ENCODE results near the gene CCDC34. TPM values are rescaled to one million over a fixed set of nuclear protein-coding genes. Genes with fewer than 3 reads are reported as not detected.

Gene CCDC34
- polyA plus RNA-seq, 1 donor from 2014 or later, result 13.3 TPM

DNA sequence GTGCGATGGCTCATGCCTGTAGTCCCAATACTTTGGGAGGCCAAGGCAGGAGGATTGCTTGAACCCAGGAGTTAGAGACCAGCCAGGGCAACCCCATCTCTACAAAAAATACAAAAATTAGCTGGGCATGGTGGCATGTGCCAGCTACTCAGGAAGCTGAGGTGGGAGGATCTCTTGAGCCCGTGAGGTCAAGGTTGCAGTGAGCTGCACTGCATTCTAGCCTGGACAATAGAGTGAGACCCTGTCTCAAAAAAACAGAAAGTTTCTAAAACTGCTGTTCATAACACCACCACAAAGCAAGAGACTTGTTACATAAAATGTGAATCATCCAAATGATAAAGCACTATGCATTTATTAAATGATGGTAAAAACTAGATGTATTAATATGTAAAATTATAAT lies 40.2 kb upstream of the CCDC34 start:
- Histone ChIP-seq H3K27me3 (ENCODE audit: insufficient read depth, low read depth, low read length) (no peaks in the 10 kb centered on the region), H3K9me3 (ENCODE audit: low read length) (no peaks in the 10 kb centered on the region), H3K4me2 (ENCODE audit: low read length) (no peak overlapping the region), H4K20me1 (ENCODE audit: insufficient read depth) (no peaks in the 10 kb centered on the region), H2AFZ (ENCODE audit: low read depth, low read length) (no peak overlapping the region), H3K9ac (ENCODE audit: low read length) (no peak overlapping the region), H3K4me3 (ENCODE audit: low read length) (no peak overlapping the region), H3K27ac (ENCODE audit: low read length) (no peak overlapping the region), H3F3A (ENCODE audit: insufficient read depth, low read length, poor library complexity, severe bottlenecking) (no peaks in the 10 kb centered on the region), H3K9me2 (ENCODE audit: insufficient read depth, low read length) (no peaks in the 10 kb centered on the region), H3K36me3 (ENCODE audit: insufficient read depth, low read length) (no peaks in the 10 kb centered on the region), H3K79me2 (replicated peaks; ENCODE audit: insufficient read depth, low read length) (peaks cover 3% of the 10 kb centered on the region)
- TF ChIP-seq RAD21 (conservative IDR thresholded peaks at IDR 0.05), result no peak
- no peak for TF ChIP-seq SMC3 (conservative IDR thresholded peaks at IDR 0.05; ENCODE audit: poor library complexity)
- no peak for TF ChIP-seq EZH2 (IDR thresholded peaks at IDR 0.05; ENCODE audit: borderline replicate concordance, insufficient read depth, low read length, poor library complexity, severe bottlenecking)
- TF ChIP-seq, protein P1, sequence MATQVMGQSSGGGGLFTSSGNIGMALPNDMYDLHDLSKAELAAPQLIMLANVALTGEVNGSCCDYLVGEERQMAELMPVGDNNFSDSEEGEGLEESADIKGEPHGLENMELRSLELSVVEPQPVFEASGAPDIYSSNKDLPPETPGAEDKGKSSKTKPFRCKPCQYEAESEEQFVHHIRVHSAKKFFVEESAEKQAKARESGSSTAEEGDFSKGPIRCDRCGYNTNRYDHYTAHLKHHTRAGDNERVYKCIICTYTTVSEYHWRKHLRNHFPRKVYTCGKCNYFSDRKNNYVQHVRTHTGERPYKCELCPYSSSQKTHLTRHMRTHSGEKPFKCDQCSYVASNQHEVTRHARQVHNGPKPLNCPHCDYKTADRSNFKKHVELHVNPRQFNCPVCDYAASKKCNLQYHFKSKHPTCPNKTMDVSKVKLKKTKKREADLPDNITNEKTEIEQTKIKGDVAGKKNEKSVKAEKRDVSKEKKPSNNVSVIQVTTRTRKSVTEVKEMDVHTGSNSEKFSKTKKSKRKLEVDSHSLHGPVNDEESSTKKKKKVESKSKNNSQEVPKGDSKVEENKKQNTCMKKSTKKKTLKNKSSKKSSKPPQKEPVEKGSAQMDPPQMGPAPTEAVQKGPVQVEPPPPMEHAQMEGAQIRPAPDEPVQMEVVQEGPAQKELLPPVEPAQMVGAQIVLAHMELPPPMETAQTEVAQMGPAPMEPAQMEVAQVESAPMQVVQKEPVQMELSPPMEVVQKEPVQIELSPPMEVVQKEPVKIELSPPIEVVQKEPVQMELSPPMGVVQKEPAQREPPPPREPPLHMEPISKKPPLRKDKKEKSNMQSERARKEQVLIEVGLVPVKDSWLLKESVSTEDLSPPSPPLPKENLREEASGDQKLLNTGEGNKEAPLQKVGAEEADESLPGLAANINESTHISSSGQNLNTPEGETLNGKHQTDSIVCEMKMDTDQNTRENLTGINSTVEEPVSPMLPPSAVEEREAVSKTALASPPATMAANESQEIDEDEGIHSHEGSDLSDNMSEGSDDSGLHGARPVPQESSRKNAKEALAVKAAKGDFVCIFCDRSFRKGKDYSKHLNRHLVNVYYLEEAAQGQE (IDR thresholded peaks at IDR 0.05; ENCODE audit: borderline replicate concordance), result no peak
- TF ChIP-seq TAF1 (IDR thresholded peaks at IDR 0.05; ENCODE audit: low read depth), result no peak
- TF ChIP-seq MXI1 (conservative IDR thresholded peaks at IDR 0.05; ENCODE audit: poor library complexity, severe bottlenecking), result no peak
- TF ChIP-seq, protein P2, sequence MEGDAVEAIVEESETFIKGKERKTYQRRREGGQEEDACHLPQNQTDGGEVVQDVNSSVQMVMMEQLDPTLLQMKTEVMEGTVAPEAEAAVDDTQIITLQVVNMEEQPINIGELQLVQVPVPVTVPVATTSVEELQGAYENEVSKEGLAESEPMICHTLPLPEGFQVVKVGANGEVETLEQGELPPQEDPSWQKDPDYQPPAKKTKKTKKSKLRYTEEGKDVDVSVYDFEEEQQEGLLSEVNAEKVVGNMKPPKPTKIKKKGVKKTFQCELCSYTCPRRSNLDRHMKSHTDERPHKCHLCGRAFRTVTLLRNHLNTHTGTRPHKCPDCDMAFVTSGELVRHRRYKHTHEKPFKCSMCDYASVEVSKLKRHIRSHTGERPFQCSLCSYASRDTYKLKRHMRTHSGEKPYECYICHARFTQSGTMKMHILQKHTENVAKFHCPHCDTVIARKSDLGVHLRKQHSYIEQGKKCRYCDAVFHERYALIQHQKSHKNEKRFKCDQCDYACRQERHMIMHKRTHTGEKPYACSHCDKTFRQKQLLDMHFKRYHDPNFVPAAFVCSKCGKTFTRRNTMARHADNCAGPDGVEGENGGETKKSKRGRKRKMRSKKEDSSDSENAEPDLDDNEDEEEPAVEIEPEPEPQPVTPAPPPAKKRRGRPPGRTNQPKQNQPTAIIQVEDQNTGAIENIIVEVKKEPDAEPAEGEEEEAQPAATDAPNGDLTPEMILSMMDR (IDR thresholded peaks at IDR 0.05; ENCODE audit: poor library complexity, severe bottlenecking), result no peak
- no peak for TF ChIP-seq POLR2AphosphoS5 (IDR thresholded peaks at IDR 0.05)
- TF ChIP-seq EP300 (conservative IDR thresholded peaks at IDR 0.05; ENCODE audit: poor library complexity, severe bottlenecking), result no peak

DNA sequence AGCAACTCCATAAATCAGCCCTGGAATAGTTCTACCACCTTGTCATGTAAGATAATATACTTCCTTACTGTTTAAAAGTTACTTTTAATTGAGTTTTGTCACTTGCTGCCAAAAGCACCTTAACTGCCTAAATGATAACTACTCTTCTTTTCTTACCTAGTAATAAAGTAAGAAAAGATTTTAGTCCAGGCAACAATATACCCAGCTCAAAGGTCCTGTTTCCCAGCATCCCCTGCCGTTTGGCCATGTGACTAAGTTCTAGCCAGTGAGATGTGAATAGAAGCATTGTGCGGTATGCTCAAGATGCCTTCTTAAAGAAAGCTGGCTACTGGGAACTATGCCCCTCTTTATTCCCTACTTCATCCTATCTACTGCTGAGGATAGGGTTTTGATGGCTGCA lies 39.4 kb upstream of the CCDC34 start:
- no peaks in the 10 kb centered on the region for H3K27me3 ChIP-seq (ENCODE audit: insufficient read depth, low read depth, low read length)
- H2AFZ ChIP-seq (ENCODE audit: low read depth, low read length), result no peak overlapping the region
- no peaks in the 10 kb centered on the region for H3F3A ChIP-seq (ENCODE audit: insufficient read depth, low read length, poor library complexity, severe bottlenecking)
- H3K79me2 ChIP-seq (replicated peaks; ENCODE audit: insufficient read depth, low read length), result peaks cover 3% of the 10 kb centered on the region
- H3K9me2 ChIP-seq (ENCODE audit: insufficient read depth, low read length), result no peaks in the 10 kb centered on the region
- no peak overlapping the region for H3K27ac ChIP-seq (ENCODE audit: low read length)
- TF ChIP-seq POLR2AphosphoS5 (IDR thresholded peaks at IDR 0.05) (no peak), EP300 (conservative IDR thresholded peaks at IDR 0.05; ENCODE audit: poor library complexity, severe bottlenecking) (no peak)
- no peaks in the 10 kb centered on the region for H4K20me1 ChIP-seq (ENCODE audit: insufficient read depth)
- H3K9me3 ChIP-seq (ENCODE audit: low read length), result no peaks in the 10 kb centered on the region
- no peak overlapping the region for H3K4me3 ChIP-seq (ENCODE audit: low read length)
- H3K9ac ChIP-seq (ENCODE audit: low read length), result no peak overlapping the region
- H3K4me2 ChIP-seq (ENCODE audit: low read length), result no peak overlapping the region
- no peaks in the 10 kb centered on the region for H3K36me3 ChIP-seq (ENCODE audit: insufficient read depth, low read length)

DNA sequence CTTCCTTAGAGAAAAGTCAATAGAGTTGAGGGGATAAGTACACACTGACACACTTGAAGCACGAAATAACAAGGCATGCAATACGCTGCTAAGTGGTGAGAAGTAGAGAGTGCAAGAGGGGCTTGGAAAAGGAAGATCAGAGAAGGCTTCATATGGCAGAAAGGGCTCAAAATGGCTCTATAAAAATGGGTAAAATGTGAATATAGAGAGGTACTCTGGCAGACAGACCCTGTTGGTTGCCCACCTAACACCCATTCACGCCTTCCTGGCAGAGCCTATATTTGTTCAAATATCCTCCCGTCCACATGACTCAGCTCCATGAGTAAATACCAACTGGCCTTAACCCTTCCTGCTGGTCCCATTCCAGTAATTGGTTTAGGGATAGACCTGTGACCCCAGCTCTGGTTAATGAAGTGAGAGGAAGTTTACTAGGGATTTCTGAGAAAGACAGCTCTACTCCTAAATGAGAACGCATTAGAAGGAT lies 38.9 kb upstream of the CCDC34 start:
- no peak for TF ChIP-seq EP300 (conservative IDR thresholded peaks at IDR 0.05; ENCODE audit: poor library complexity, severe bottlenecking)
- TF ChIP-seq SMC3 (conservative IDR thresholded peaks at IDR 0.05; ENCODE audit: poor library complexity), result no peak
- TF ChIP-seq, protein P2 (IDR thresholded peaks at IDR 0.05; ENCODE audit: poor library complexity, severe bottlenecking), result no peak
- TF ChIP-seq RAD21 (conservative IDR thresholded peaks at IDR 0.05), result no peak
- TF ChIP-seq TAF1 (IDR thresholded peaks at IDR 0.05; ENCODE audit: low read depth), result no peak
- TF ChIP-seq EZH2 (IDR thresholded peaks at IDR 0.05; ENCODE audit: borderline replicate concordance, insufficient read depth, low read length, poor library complexity, severe bottlenecking), result no peak
- TF ChIP-seq POLR2AphosphoS5 (IDR thresholded peaks at IDR 0.05), result no peak
- TF ChIP-seq, protein P1 (IDR thresholded peaks at IDR 0.05; ENCODE audit: borderline replicate concordance), result no peak
- TF ChIP-seq MXI1 (conservative IDR thresholded peaks at IDR 0.05; ENCODE audit: poor library complexity, severe bottlenecking), result no peak
- Histone ChIP-seq H3K79me2 (replicated peaks; ENCODE audit: insufficient read depth, low read length) (peaks cover 3% of the 10 kb centered on the region), H3K9me2 (ENCODE audit: insufficient read depth, low read length) (no peaks in the 10 kb centered on the region), H3K36me3 (ENCODE audit: insufficient read depth, low read length) (no peaks in the 10 kb centered on the region), H3K4me3 (ENCODE audit: low read length) (no peak overlapping the region), H3K27ac (ENCODE audit: low read length) (no peak overlapping the region), H3F3A (ENCODE audit: insufficient read depth, low read length, poor library complexity, severe bottlenecking) (no peaks in the 10 kb centered on the region), H3K9me3 (ENCODE audit: low read length) (no peaks in the 10 kb centered on the region), H3K9ac (ENCODE audit: low read length) (no peak overlapping the region), H2AFZ (ENCODE audit: low read depth, low read length) (no peak overlapping the region), H3K4me2 (ENCODE audit: low read length) (no peak overlapping the region), H4K20me1 (ENCODE audit: insufficient read depth) (no peaks in the 10 kb centered on the region), H3K27me3 (ENCODE audit: insufficient read depth, low read depth, low read length) (no peaks in the 10 kb centered on the region)

Data from neural cell (in vitro differentiated cells).